KG1 (cell line): ENCODE data around the gene HEPACAM2.

Experiments
- DNase-seq: peaks from one replicate; lab custom pipeline; 2025; lab: John Stamatoyannopoulos, UW

The HEPACAM2 gene

GRCh38 chr7:93147363-93147762 is 78.9 kb downstream of the HEPACAM2 start:
- DNase-seq, result peak; percentile 37

DNA sequence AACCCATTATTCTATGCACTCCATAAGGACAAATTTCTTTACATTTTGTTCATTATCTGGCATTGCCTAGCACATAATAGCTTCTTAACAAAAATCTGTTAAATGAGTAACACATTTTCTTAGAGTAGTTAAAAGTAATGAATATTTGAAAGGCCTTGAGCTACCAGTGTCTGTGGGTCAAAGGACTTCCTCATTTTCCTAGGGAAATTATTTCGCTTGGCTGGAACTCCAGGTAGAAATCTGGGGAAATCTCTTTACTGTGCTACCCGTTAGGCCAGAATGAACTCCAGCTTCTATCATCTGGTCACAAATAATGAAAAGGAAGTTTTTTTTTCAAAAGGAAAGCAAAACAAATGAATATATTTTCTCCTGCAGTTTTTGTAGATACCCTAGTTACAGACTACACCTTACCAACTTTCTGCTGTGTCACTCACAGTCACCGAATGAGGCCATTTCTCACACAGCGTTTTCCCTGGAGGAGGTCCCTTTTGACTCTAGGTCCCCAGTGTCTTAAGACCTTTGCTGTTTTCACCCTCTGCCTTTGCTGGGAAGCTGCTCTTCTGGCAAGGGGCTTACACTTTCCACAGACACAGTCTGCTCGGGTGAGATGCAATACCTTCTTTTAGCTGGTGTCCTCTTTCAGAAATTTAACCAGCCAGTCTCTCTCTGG is 79.7 kb downstream of the HEPACAM2 start:
- no peak for DNase-seq

DNA sequence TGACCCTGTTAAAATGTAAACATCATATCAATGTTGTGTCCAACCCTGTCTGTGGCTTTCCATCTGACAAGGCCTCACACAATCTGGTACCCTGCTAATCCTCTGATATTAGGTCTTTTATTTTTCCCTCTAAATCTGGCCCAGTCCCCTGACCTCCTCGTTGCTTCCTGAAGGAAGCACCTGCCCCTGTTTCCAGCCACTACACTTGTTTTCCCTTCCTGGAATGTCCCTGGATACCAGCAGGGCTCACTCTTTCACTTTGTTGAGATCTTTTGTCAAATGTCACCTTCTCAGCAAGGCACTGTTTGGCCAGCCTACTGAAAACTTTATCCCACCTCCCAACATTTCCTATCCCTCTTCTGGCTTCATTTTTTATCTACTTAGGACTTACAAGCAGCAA is 80.2 kb downstream of the HEPACAM2 start:
- DNase-seq, result no peak

DNA sequence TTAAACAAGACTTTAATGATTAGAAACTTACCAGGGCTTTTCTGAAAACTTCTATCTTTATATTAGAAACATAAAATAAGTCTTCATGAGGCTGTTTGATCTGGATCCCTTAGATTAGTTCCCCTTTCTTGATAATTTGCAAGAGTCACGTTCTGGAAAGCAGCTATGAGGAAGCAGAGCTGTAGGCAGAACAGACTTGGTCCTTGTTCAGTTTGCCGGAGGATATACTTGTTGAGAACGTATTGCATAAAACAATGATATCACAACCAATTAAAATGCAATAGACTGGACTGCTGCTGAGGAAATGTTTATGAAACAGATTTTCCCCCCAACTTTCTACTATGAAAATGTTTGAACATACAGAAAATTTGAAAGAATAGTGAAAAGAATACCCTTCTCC is 80.9 kb downstream of the HEPACAM2 start:
- DNase-seq, result no peak

GRCh38 chr7:93142127-93142526 is 84.1 kb downstream of the HEPACAM2 start:
- DNase-seq, result no peak

- DNase-seq, result no peak
Observed at GRCh38 chr7:93140582-93141191, 85.6 kb downstream of the HEPACAM2 start.

GRCh38 chr7:93138576-93138975 is 87.7 kb downstream of the HEPACAM2 start:
- no peak for DNase-seq
